Gastroesophageal sphincter (tissue), 4 donors: ENCODE data around the gene MAFG. TPM values are rescaled to one million over a fixed set of nuclear protein-coding genes. Genes with fewer than 3 reads are reported as not detected.

ENCODE experiments used
- ATAC-seq: fragments of 150-250 bp; one replicate; pipeline ENCODE4 v1.9.1; 2016; ENCODE audit warnings: mild to moderate bottlenecking, moderate library complexity
- H3K27ac ChIP-seq, 4 donors: fragments of 200-600 bp; sonication (generic) in 3 of 4; 1 replicate in 3 of 4; 2 replicates in 1 of 4; pipeline ENCODE4 v1.5.1; 2016 to 2019
- H3K27me3 ChIP-seq: fragments of 200-600 bp; sonication (generic); one replicate; pipeline ENCODE4 v1.5.1; 2019
- H3K36me3 ChIP-seq, 2 donors: fragments of 200-600 bp; sonication (generic); one replicate each; pipeline ENCODE4 v1.5.1; 2019; ENCODE audit warnings: control low read depth in 1 of 2
- H3K4me1 ChIP-seq, 3 donors: fragments of 200-600 bp; sonication (generic); 1 replicate in 2 of 3; 2 replicates in 1 of 3; pipeline ENCODE4 v1.5.1; 2016 to 2019; ENCODE audit warnings: control low read depth in 2 of 3
- H3K4me3 ChIP-seq, 2 donors: fragments of 200-600 bp; sonication (generic); one replicate each; pipeline ENCODE4 v1.5.1; 2019; ENCODE audit warnings: mild to moderate bottlenecking in 1 of 2, moderate library complexity in 1 of 2
- H3K9me3 ChIP-seq, 3 donors: fragments of 200-600 bp; sonication (generic); one replicate each; pipeline ENCODE4 v1.5.1; 2017 to 2019; ENCODE audit warnings: control low read depth in 2 of 3
- CTCF ChIP-seq, 4 experiments: fragments of 200-600 bp in 2 of 4; fragments of 450-650 bp in 2 of 4; sonication (generic) in 1 of 4; IDR thresholded peaks; one replicate each; pipeline ENCODE4 v1.5.1; 2017 to 2019; ENCODE audit warnings: antibody characterized with exemption in 4 of 4, mild to moderate bottlenecking in 2 of 4, moderate library complexity in 2 of 4
- EP300 ChIP-seq: sonication (generic); formaldehyde crosslinking; IDR thresholded peaks from one replicate; pipeline ENCODE4 v1.6.1; 2017; ENCODE audit warnings: antibody characterized with exemption, mild to moderate bottlenecking
- POLR2A ChIP-seq, 2 donors: fragments of 450-650 bp; IDR thresholded peaks; one replicate each; pipeline ENCODE4 v1.6.1; 2017; ENCODE audit warnings: antibody characterized with exemption in 2 of 2, mild to moderate bottlenecking in 2 of 2, moderate library complexity in 1 of 2
- POLR2AphosphoS5 ChIP-seq: sonication (generic); formaldehyde crosslinking; IDR thresholded peaks from one replicate; pipeline ENCODE4 v1.6.1; 2017; ENCODE audit warnings: antibody characterized with exemption
- WGBS, 2 donors: methylation state at CpG; one replicate each; pipeline ENCODE4 v1.1.5; 2018; ENCODE audit warnings: low coverage in 1 of 2; 5-methylcytosine and 5-hydroxymethylcytosine counted together
- total RNA-seq, 4 donors: library from RNA; depleted of rRNA; stranded (reverse); fragments of >200 nt; gene quantifications; one replicate each; pipeline ENCODE4 v1.1.0, GENCODE V29; 2016

MAFG gene
- total RNA-seq, 4 donors from 2014 or later = 18.8 to 39.3 (median 25.3) TPM

DNA sequence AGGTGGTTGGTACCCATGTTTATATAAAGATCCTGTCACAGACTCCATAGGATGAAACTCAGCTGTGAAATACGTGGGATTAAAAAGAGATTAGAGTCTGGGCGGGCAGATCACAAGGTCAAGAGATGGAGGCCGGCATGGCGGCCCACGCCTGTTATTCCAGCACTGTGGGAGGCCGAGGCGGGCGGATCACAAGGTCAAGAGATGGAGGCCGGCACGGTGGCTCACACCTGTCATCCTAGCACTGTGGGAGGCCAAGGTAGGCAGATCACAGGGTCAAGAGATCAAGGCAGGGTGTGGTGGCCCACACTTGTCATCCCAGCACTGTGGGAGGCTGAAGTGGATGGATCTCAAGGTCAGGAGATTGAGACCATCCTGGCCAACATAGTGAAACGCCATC, 32.1 kb downstream of the MAFG start:
- peaks cover under 1 to 24% (median 7%) of the 10 kb centered on the region in 3 donors for H3K4me1 ChIP-seq
- TF ChIP-seq POLR2A (IDR thresholded peaks at IDR 0.05) (no peak), CTCF (IDR thresholded peaks at IDR 0.05) (no peak), EP300 (no peak), POLR2AphosphoS5 (no peak)
- no peaks in the 10 kb centered on the region for H3K9me3 ChIP-seq
- no peak for ATAC-seq
- no peak overlapping the region for H3K4me3 ChIP-seq
- 63 to 85% methylated on average over 4 to 11 of the region's 11 CpGs for WGBS, 2 donors
- no peak overlapping the region for H3K27ac ChIP-seq
- no peaks in the 10 kb centered on the region for H3K27me3 ChIP-seq
- H3K36me3 ChIP-seq = peaks cover 0 to 68% of the 10 kb centered on the region in 2 donors

DNA sequence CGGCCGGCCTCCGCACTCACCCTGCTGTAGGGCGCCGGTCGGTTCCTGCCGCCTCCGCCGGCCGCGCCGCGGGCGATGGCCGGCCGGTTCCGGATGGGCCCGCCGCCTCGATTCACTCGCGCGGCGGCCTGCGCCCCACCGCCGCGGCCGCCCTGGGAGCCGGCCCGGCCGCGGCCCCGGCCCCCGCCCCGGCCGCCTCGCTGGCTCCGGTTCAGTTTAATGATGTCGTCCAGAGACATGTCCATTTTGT, 36.3 kb downstream of the MAFG start:
- H3K27me3 ChIP-seq = no peaks in the 10 kb centered on the region
- H3K4me1 ChIP-seq = peaks cover 2 to 41% (median 16%) of the 10 kb centered on the region in 3 donors
- ATAC-seq = no peak
- no CpG with 5 or more reads among the region's 40 CpGs for WGBS, 2 donors
- H3K36me3 ChIP-seq = peaks cover 0 to 66% of the 10 kb centered on the region in 2 donors
- peak overlapping the region; percentile 94 to 99 for H3K4me3 ChIP-seq
- H3K27ac ChIP-seq = peak overlapping the region; percentile 44 to 96 (median 95)
- no peak for TF ChIP-seq POLR2AphosphoS5
- no peak for TF ChIP-seq CTCF (IDR thresholded peaks at IDR 0.05)
- no peak for TF ChIP-seq EP300
- TF ChIP-seq POLR2A (IDR thresholded peaks at IDR 0.05) = no peak
- no peaks in the 10 kb centered on the region for H3K9me3 ChIP-seq

DNA sequence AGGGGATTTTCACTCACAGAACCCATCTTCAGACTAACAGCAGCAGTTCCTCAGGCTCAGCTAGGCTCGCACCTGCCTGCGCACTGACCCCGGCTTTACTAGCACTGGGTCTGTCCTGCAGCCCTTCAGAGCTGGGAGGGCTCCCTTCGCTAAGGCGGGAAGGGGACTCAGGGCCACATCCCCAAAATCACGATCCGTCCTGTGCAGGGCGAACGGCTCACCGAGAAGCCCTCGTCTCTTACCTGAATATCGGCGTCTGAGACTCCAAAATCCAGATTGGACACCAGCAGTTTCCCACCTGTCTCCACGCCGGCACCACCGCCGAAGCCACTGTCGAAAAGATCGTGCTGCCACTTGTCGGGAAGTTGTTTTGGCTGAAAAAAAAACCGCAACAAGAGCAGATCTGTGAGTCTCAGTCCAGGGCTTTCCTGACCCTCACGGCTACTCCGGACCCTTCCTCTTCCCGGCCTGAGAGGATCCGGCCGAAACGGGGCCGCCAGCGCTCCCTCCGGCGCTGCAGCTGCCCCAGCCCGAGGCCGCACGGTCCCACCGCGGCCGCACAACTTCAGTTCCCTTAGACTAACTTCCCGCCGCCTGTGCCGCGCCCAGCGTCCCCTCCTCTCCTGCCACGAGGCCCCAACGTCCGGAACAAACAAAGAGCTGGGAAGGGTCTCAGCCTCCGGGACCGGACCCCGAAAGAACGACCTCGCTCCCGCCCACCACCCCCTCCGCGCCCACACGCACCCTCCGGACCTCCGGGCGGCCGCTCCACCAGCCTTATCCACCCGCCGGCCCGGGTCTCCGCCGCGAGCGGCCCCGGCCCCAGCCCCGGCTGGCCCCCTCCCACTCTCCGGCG, 36.9 kb downstream of the MAFG start:
- peaks cover 2 to 41% (median 16%) of the 10 kb centered on the region in 3 donors for H3K4me1 ChIP-seq
- peak overlapping the region; percentile 44 to 96 (median 95) for H3K27ac ChIP-seq
- peaks cover 0 to 66% of the 10 kb centered on the region in 2 donors for H3K36me3 ChIP-seq
- TF ChIP-seq EP300 = no peak
- TF ChIP-seq POLR2AphosphoS5 = no peak
- no peak for TF ChIP-seq POLR2A (IDR thresholded peaks at IDR 0.05)
- no peak for TF ChIP-seq CTCF (IDR thresholded peaks at IDR 0.05)
- no peaks in the 10 kb centered on the region for H3K27me3 ChIP-seq
- WGBS, 2 donors = 0 to 25% methylated on average over 4 to 6 of the region's 69 CpGs
- ATAC-seq = no peak
- no peaks in the 10 kb centered on the region for H3K9me3 ChIP-seq
- peak overlapping the region; percentile 94 to 99 for H3K4me3 ChIP-seq

GRCh38 chr17:81889602-81890001, 37.9 kb downstream of the MAFG start:
- TF ChIP-seq EP300 = no peak
- no peak for TF ChIP-seq POLR2AphosphoS5
- no peak for TF ChIP-seq CTCF (IDR thresholded peaks at IDR 0.05)
- TF ChIP-seq POLR2A (IDR thresholded peaks at IDR 0.05) = no peak
- H3K9me3 ChIP-seq = no peaks in the 10 kb centered on the region
- 80 to 87% methylated on average over 8 to 9 of the region's 9 CpGs for WGBS, 2 donors

GRCh38 chr17:81888988-81889595, 38.4 kb downstream of the MAFG start:
- H3K27ac ChIP-seq = no peak overlapping the region
- peaks cover 2 to 41% (median 16%) of the 10 kb centered on the region in 3 donors for H3K4me1 ChIP-seq
- ATAC-seq = no peak
- WGBS, 2 donors = 88 to 90% methylated on average over 7 to 8 of the region's 16 CpGs
- H3K27me3 ChIP-seq = no peaks in the 10 kb centered on the region
- peaks cover 0 to 66% of the 10 kb centered on the region in 2 donors for H3K36me3 ChIP-seq
- H3K4me3 ChIP-seq = no peak overlapping the region
- no peak for TF ChIP-seq POLR2AphosphoS5
- TF ChIP-seq POLR2A (IDR thresholded peaks at IDR 0.05) = no peak
- no peak for TF ChIP-seq CTCF (IDR thresholded peaks at IDR 0.05)
- TF ChIP-seq EP300 = no peak
- no peaks in the 10 kb centered on the region for H3K9me3 ChIP-seq

More at GRCh38 chr17:81889602-81890001, 37.9 kb downstream of the MAFG start:
- peaks cover 0 to 66% of the 10 kb centered on the region in 2 donors for H3K36me3 ChIP-seq
- H3K27me3 ChIP-seq = no peaks in the 10 kb centered on the region
- H3K4me3 ChIP-seq = no peak overlapping the region
- no peak for ATAC-seq
- H3K27ac ChIP-seq = no peak overlapping the region
- peaks cover 2 to 41% (median 16%) of the 10 kb centered on the region in 3 donors for H3K4me1 ChIP-seq
